ENCODE measurements around the gene FTO. TPM values are rescaled to one million over a fixed set of nuclear protein-coding genes. Genes with fewer than 3 reads are reported as not detected.

Gene FTO
- polyA plus RNA-seq, 3 donors = 16.8 to 51.0 (median 37.7) TPM

GRCh38 chr16:54055191-54055590 is 351.2 kb downstream of the FTO start:
- TF ChIP-seq CTCF (IDR thresholded peaks at IDR 0.05) = no peak
- intact Hi-C loops (cut with micrococcal nuclease) = no loop called here
- H3K9me3 ChIP-seq (replicated peaks in 1 of 2; ENCODE audit: control insufficient read depth in 1 of 2, insufficient read depth in 1 of 2, low read length in 2 of 2) = no peaks in the 10 kb centered on the region
- Mint-ChIP-seq H3K4me3 (no peak overlapping the region), H3K36me3 (peaks cover 1 to 3% of the 10 kb centered on the region in 2 donors), H3K27me3 (ENCODE audit: low read depth in 3 of 3) (no peaks in the 10 kb centered on the region), H3K9me3 (peaks cover 0 to 3% (median 0%) of the 10 kb centered on the region in 7 donors), H3K27ac (no peak overlapping the region), H3K4me1 (peaks cover 8% of the 10 kb centered on the region)
- H3K36me3 ChIP-seq (replicated peaks in 1 of 2; ENCODE audit: control insufficient read depth in 1 of 2, insufficient read depth in 2 of 2, low read length in 2 of 2) = no peaks in the 10 kb centered on the region
- peaks cover 0 to 6% of the 10 kb centered on the region in 2 donors for H3K4me1 ChIP-seq (ENCODE audit: control insufficient read depth in 1 of 2, insufficient read depth in 2 of 2, low read length in 2 of 2)
- WGBS (ENCODE audit: insufficient coverage) = 100% methylated on average over 1 of the region's 4 CpGs
- no peaks in the 10 kb centered on the region for H4K20me1 ChIP-seq (ENCODE audit: insufficient read depth, low read length)
- H3K9ac ChIP-seq (ENCODE audit: insufficient read depth, low read length, poor library complexity, severe bottlenecking) = no peak overlapping the region
- DNase-seq = no peak
- H2AFZ ChIP-seq (ENCODE audit: insufficient read depth, low read depth, low read length, poor library complexity, severe bottlenecking) = no peak overlapping the region
- no peak overlapping the region for H3K4me2 ChIP-seq (replicated peaks; ENCODE audit: extremely low read depth, low read length, poor library complexity, severe bottlenecking)
- H3K79me2 ChIP-seq (ENCODE audit: insufficient read depth, low read length) = no peaks in the 10 kb centered on the region
- no peak overlapping the region for H3K4me3 ChIP-seq (replicated peaks in 1 of 3; ENCODE audit: low read depth in 2 of 3, low read length in 3 of 3)
- no peak overlapping the region for H3K27ac ChIP-seq (ENCODE audit: low read depth in 1 of 2, low read length in 2 of 2)
- H3K27me3 ChIP-seq (ENCODE audit: control insufficient read depth in 2 of 2, insufficient read depth in 2 of 2, low read length in 2 of 2) = no peaks in the 10 kb centered on the region

GRCh38 chr16:54055864-54056263 is 351.9 kb downstream of the FTO start:
- Histone ChIP-seq H3K4me1 (ENCODE audit: control insufficient read depth in 1 of 2, insufficient read depth in 2 of 2, low read length in 2 of 2) (no peaks in the 10 kb centered on the region), H3K27me3 (ENCODE audit: control insufficient read depth in 2 of 2, insufficient read depth in 2 of 2, low read length in 2 of 2) (no peaks in the 10 kb centered on the region), H3K27ac (ENCODE audit: low read depth in 1 of 2, low read length in 2 of 2) (no peak overlapping the region), H3K36me3 (replicated peaks in 1 of 2; ENCODE audit: control insufficient read depth in 1 of 2, insufficient read depth in 2 of 2, low read length in 2 of 2) (no peaks in the 10 kb centered on the region), H2AFZ (ENCODE audit: insufficient read depth, low read depth, low read length, poor library complexity, severe bottlenecking) (no peak overlapping the region), H3K9ac (ENCODE audit: insufficient read depth, low read length, poor library complexity, severe bottlenecking) (no peak overlapping the region), H4K20me1 (ENCODE audit: insufficient read depth, low read length) (no peaks in the 10 kb centered on the region), H3K9me3 (replicated peaks in 1 of 2; ENCODE audit: control insufficient read depth in 1 of 2, insufficient read depth in 1 of 2, low read length in 2 of 2) (no peaks in the 10 kb centered on the region), H3K79me2 (ENCODE audit: insufficient read depth, low read length) (no peaks in the 10 kb centered on the region), H3K4me2 (replicated peaks; ENCODE audit: extremely low read depth, low read length, poor library complexity, severe bottlenecking) (no peak overlapping the region), H3K4me3 (replicated peaks in 1 of 3; ENCODE audit: low read depth in 2 of 3, low read length in 3 of 3) (no peak overlapping the region)
- Mint-ChIP-seq H3K27me3 (ENCODE audit: low read depth in 3 of 3) (no peaks in the 10 kb centered on the region), H3K9me3 (peaks cover 0 to 3% (median 0%) of the 10 kb centered on the region in 7 donors), H3K4me3 (no peak overlapping the region), H3K27ac (no peak overlapping the region), H3K4me1 (peaks cover 2% of the 10 kb centered on the region), H3K36me3 (peaks cover 1 to 3% of the 10 kb centered on the region in 2 donors)
- intact Hi-C loops (cut with micrococcal nuclease) = no loop called here
- no peak for TF ChIP-seq CTCF (IDR thresholded peaks at IDR 0.05)
- DNase-seq = no peak
- 100% methylated on average over 1 of the region's 3 CpGs for WGBS (ENCODE audit: insufficient coverage)

Data from CD14-positive monocyte (primary cell).